Measurements from ENCODE around the gene RPUSD1. TPM values are rescaled to one million over a fixed set of nuclear protein-coding genes. Genes with fewer than 3 reads are reported as not detected.
"Not testable (repeated sequence)": the region's sequence is repeated elsewhere in the genome, so short reads cannot be mapped to it uniquely, and the experiment has no call there.

The RPUSD1 gene
- total RNA-seq, 1 experiment from 2014 or later = 53.3 TPM

DNA sequence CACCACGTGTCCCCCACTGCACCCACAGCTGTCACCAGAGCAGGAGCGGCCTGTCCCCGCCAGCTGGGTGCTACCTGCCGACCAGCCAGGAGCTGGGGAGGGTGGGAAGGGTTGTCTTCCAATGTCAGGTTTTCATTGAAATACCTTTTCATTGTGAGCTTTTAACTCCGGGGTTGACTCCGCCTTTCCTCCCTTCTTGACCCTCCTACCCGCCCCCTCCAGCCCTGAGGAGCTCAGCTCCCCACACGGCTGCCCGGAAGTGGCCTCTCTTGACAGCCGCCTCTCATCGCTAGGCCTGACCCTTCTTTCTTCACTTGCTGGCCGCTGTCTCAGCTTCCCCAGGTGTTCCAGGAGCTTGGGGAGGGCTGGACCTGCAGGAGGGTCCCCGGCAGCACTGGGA lies 33.6 kb upstream of the RPUSD1 start:
- Histone ChIP-seq H3K36me3 (ENCODE audit: low read depth) (no peaks in the 10 kb centered on the region), H3K4me1 (replicated peaks; ENCODE audit: insufficient read depth) (no peaks in the 10 kb centered on the region), H3K79me2 (ENCODE audit: low read depth) (no peaks in the 10 kb centered on the region), H2AFZ (no peak overlapping the region), H3F3A (ENCODE audit: insufficient read depth, low read depth) (no peaks in the 10 kb centered on the region), H4K20me1 (ENCODE audit: insufficient read depth) (no peaks in the 10 kb centered on the region), H3K9me2 (ENCODE audit: insufficient read depth) (no peaks in the 10 kb centered on the region), H3K27me3 (ENCODE audit: insufficient read depth, low read depth) (peaks cover 84% of the 10 kb centered on the region), H3K4me3 (no peak overlapping the region), H3K4me2 (no peak overlapping the region), H3K27ac (no peak overlapping the region), H3K9me3 (ENCODE audit: insufficient read depth, low read depth) (no peaks in the 10 kb centered on the region)
- TF ChIP-seq EZH2 (IDR thresholded peaks at IDR 0.05; ENCODE audit: low read depth) = no peak
- TF ChIP-seq, protein P1, sequence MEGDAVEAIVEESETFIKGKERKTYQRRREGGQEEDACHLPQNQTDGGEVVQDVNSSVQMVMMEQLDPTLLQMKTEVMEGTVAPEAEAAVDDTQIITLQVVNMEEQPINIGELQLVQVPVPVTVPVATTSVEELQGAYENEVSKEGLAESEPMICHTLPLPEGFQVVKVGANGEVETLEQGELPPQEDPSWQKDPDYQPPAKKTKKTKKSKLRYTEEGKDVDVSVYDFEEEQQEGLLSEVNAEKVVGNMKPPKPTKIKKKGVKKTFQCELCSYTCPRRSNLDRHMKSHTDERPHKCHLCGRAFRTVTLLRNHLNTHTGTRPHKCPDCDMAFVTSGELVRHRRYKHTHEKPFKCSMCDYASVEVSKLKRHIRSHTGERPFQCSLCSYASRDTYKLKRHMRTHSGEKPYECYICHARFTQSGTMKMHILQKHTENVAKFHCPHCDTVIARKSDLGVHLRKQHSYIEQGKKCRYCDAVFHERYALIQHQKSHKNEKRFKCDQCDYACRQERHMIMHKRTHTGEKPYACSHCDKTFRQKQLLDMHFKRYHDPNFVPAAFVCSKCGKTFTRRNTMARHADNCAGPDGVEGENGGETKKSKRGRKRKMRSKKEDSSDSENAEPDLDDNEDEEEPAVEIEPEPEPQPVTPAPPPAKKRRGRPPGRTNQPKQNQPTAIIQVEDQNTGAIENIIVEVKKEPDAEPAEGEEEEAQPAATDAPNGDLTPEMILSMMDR (conservative IDR thresholded peaks at IDR 0.05) = no peak
- CTCF ChIA-PET = no interaction called here
- POLR2A ChIA-PET (ENCODE audit: unreplicated experiment) = interaction anchor here (0.5 kb wide), 1 partner anchor 69 kb away, joined by 3 read pairs; no protein-coding TSS in a partner anchor
- intact Hi-C loops (cut with micrococcal nuclease; ENCODE audit: unreplicated experiment) = no loop called here
- no peak for DNase-seq
- BruUV-seq (replicated peaks) = no TSS peak

GRCh38 chr16:820748-821147 lies 32.6 kb upstream of the RPUSD1 start:
- no peak for TF ChIP-seq EZH2 (IDR thresholded peaks at IDR 0.05; ENCODE audit: low read depth)
- TF ChIP-seq, protein P1 (conservative IDR thresholded peaks at IDR 0.05) = no peak
- H3K79me2 ChIP-seq (ENCODE audit: low read depth) = no peaks in the 10 kb centered on the region
- no peaks in the 10 kb centered on the region for H3F3A ChIP-seq (ENCODE audit: insufficient read depth, low read depth)
- no peaks in the 10 kb centered on the region for H3K36me3 ChIP-seq (ENCODE audit: low read depth)
- H4K20me1 ChIP-seq (ENCODE audit: insufficient read depth) = no peaks in the 10 kb centered on the region
- ChIA-PET CTCF (no interaction called here), POLR2A (ENCODE audit: unreplicated experiment) (no interaction called here)
- BruUV-seq (replicated peaks) = no TSS peak
- H3K27ac ChIP-seq = no peak overlapping the region
- intact Hi-C loops (cut with micrococcal nuclease; ENCODE audit: unreplicated experiment) = no loop called here
- H2AFZ ChIP-seq = no peak overlapping the region
- no peak overlapping the region for H3K4me2 ChIP-seq
- H3K4me1 ChIP-seq (replicated peaks; ENCODE audit: insufficient read depth) = no peaks in the 10 kb centered on the region
- no peaks in the 10 kb centered on the region for H3K9me2 ChIP-seq (ENCODE audit: insufficient read depth)
- H3K9me3 ChIP-seq (ENCODE audit: insufficient read depth, low read depth) = no peaks in the 10 kb centered on the region
- H3K27me3 ChIP-seq (ENCODE audit: insufficient read depth, low read depth) = peaks cover 77% of the 10 kb centered on the region
- no peak for DNase-seq
- H3K4me3 ChIP-seq = no peak overlapping the region

DNA sequence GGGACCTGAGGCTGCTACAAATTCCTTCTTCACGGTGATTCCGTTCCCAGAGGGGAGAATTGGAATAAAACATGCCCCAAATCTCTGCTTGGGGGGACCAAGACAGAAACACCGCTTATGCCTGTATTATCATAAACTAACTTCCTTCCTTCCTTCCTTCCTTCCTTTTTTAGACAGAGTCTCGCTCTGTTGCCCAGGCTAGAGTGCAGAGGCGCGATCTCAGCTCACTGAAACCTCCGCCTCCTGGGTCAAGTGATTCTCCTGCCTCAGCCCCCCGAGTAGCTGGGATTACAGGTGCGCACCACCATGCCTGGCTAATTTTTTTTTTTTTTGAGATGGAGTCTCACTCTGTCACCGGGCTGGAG lies 31.8 kb upstream of the RPUSD1 start:
- H3K4me3 ChIP-seq; H3K27ac ChIP-seq; POLR2A ChIA-PET (ENCODE audit: unreplicated experiment); H3K36me3 ChIP-seq (ENCODE audit: low read depth); intact Hi-C loops (cut with micrococcal nuclease; ENCODE audit: unreplicated experiment); H3F3A ChIP-seq (ENCODE audit: insufficient read depth, low read depth); H3K9me3 ChIP-seq (ENCODE audit: insufficient read depth, low read depth); H4K20me1 ChIP-seq (ENCODE audit: insufficient read depth); DNase-seq; H3K4me2 ChIP-seq; H2AFZ ChIP-seq; H3K79me2 ChIP-seq (ENCODE audit: low read depth); H3K9me2 ChIP-seq (ENCODE audit: insufficient read depth); BruUV-seq (replicated peaks); H3K4me1 ChIP-seq (replicated peaks; ENCODE audit: insufficient read depth): not testable (repeated sequence)
- H3K27me3 ChIP-seq (ENCODE audit: insufficient read depth, low read depth) = peaks cover 70% of the 10 kb centered on the region
- CTCF ChIA-PET = interaction anchor here (0.8 kb wide), 1 partner anchor 174 kb away, joined by 16 read pairs; no protein-coding TSS in a partner anchor

DNA sequence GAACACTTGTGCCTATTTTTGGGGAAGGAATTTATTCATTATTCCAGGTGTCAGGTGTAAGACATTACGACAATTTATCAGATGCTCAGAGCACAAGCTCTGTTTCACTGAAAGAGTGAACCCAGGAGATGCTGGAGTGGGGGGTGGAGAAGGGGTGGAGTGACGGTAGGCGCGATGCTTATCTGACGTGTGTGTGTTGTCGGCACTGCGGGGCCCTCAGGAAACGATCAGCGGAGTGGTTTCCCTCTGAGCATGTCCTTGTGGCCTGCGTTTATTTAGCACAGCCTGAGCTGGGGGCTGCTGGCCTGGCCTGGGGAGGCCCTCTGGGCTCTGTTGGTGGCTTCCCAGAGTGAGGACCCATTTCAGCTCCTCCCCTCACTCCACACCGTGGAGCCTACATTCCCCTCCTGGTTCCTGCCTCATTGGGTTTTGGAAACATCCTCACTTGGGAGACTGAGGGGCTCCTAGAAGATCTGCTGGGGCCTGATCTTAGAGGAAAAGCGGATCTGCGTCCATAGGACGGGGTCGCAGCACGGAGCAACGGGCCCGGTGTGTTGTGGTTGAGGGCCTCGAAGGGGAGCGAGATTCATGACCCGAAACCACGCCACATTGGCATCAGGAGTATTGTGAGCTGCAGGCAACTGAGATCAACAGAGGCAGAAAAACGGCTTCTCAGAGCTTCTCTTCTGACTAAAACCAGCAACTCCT lies 31.3 kb upstream of the RPUSD1 start:
- ChIA-PET CTCF (interaction anchor here (0.8 kb wide), 1 partner anchor 175 kb away, joined by 16 read pairs; no protein-coding TSS in a partner anchor), POLR2A (ENCODE audit: unreplicated experiment) (no interaction called here)
- intact Hi-C loops (cut with micrococcal nuclease; ENCODE audit: unreplicated experiment) = loop anchor here (10.0 kb wide), 1 partner anchor 155 kb away; the partner anchor contains the start of gene LMF1
- no peaks in the 10 kb centered on the region for H3K9me2 ChIP-seq (ENCODE audit: insufficient read depth)
- no peak overlapping the region for H3K4me2 ChIP-seq
- no TSS peak for BruUV-seq (replicated peaks)
- DNase-seq = no peak
- H3K79me2 ChIP-seq (ENCODE audit: low read depth) = no peaks in the 10 kb centered on the region
- peaks cover 11% of the 10 kb centered on the region for H3K4me1 ChIP-seq (replicated peaks; ENCODE audit: insufficient read depth)
- H3K27ac ChIP-seq = no peak overlapping the region
- no peaks in the 10 kb centered on the region for H3K36me3 ChIP-seq (ENCODE audit: low read depth)
- no peaks in the 10 kb centered on the region for H3K9me3 ChIP-seq (ENCODE audit: insufficient read depth, low read depth)
- H3K4me3 ChIP-seq = no peak overlapping the region
- no peaks in the 10 kb centered on the region for H3F3A ChIP-seq (ENCODE audit: insufficient read depth, low read depth)
- H2AFZ ChIP-seq = no peak overlapping the region
- TF ChIP-seq EZH2 (IDR thresholded peaks at IDR 0.05; ENCODE audit: low read depth) = no peak
- TF ChIP-seq, protein P1 (conservative IDR thresholded peaks at IDR 0.05) = no peak
- H3K27me3 ChIP-seq (ENCODE audit: insufficient read depth, low read depth) = peaks cover 65% of the 10 kb centered on the region
- H4K20me1 ChIP-seq (ENCODE audit: insufficient read depth) = no peaks in the 10 kb centered on the region

All from PC-9 (cell line).